CD4-positive, alpha-beta T cell (primary cell): Measurements from ENCODE around the gene PRKN. TPM values are rescaled to one million over a fixed set of nuclear protein-coding genes. Genes with fewer than 3 reads are reported as not detected.

ENCODE experiments used
- ATAC-seq: fragments of 200-7000 bp; cut with Tn5 transposase; one replicate; pipeline ENCODE4 v1.10.0; 2022; ENCODE audit warnings: mild to moderate bottlenecking; ENCODE audit not compliant: poor library complexity
- CTCF ChIA-PET: fragments of 350-600 bp; sonication (Branson Sonifier 250); formaldehyde crosslinking; loops from one replicate; lab custom pipeline; 2021; ENCODE audit warnings: antibody characterized with exemption, inconsistent platforms; lab: Charles Lee
- POLR2A ChIA-PET: fragments of 350-600 bp; sonication (Branson Sonifier 250); formaldehyde crosslinking; loops from one replicate; lab custom pipeline; 2021; ENCODE audit warnings: antibody characterized with exemption, inconsistent platforms; lab: Charles Lee
- DNase-seq, 14 experiments: peaks; one replicate each; pipeline ENCODE4 v3.0.0-alpha.2; 2013 to 2020; ENCODE audit warnings: mixed read lengths in 2 of 14
- H3K27ac ChIP-seq, 2 donors: one replicate each; pipeline versions ENCODE4 v1.5.1 to v1.7.0; 2013; ENCODE audit warnings: low read length in 2 of 2, low read depth in 1 of 2, mild to moderate bottlenecking in 1 of 2
- H3K27me3 ChIP-seq, 2 experiments: 1 replicate in 1 of 2; 2 replicates in 1 of 2; pipeline versions ENCODE4 v1.6.1 to v1.7.0; 2013; ENCODE audit warnings: low read length in 2 of 2, control low read depth in 1 of 2, mild to moderate bottlenecking in 1 of 2, moderate library complexity in 1 of 2; ENCODE audit not compliant: insufficient read depth in 2 of 2, control insufficient read depth in 1 of 2
- H3K36me3 ChIP-seq: one replicate; pipeline ENCODE4 v1.6.1; 2013; ENCODE audit warnings: low read length, control low read depth; ENCODE audit not compliant: insufficient read depth
- H3K4me1 ChIP-seq: one replicate; pipeline ENCODE4 v1.6.1; 2013; ENCODE audit warnings: low read length, control low read depth; ENCODE audit not compliant: insufficient read depth
- H3K4me3 ChIP-seq: one replicate; pipeline ENCODE4 v1.5.1; 2013; ENCODE audit warnings: mild to moderate bottlenecking, low read length, moderate library complexity
- H3K9me3 ChIP-seq, 2 experiments: 1 replicate in 1 of 2; 2 replicates in 1 of 2; pipeline versions ENCODE4 v1.6.1 to v1.7.0; 2013; ENCODE audit warnings: low read length in 2 of 2, mild to moderate bottlenecking in 2 of 2, control low read depth in 1 of 2, moderate library complexity in 1 of 2; ENCODE audit not compliant: control insufficient read depth in 1 of 2, insufficient read depth in 1 of 2
- H3K27ac Mint-ChIP-seq: one replicate; pipeline ENCODE4 v1.8.0; 2020; ENCODE audit warnings: mixed read lengths
- H3K27me3 Mint-ChIP-seq: one replicate; pipeline ENCODE4 v1.8.0; 2021; ENCODE audit warnings: mixed read lengths
- H3K36me3 Mint-ChIP-seq: one replicate; pipeline ENCODE4 v1.8.0; 2021; ENCODE audit warnings: low read depth, mixed read lengths
- H3K4me1 Mint-ChIP-seq: one replicate; pipeline ENCODE4 v1.8.0; 2021; ENCODE audit warnings: low read depth, mixed read lengths
- H3K4me3 Mint-ChIP-seq: one replicate; pipeline ENCODE4 v1.8.0; 2020; ENCODE audit warnings: mild to moderate bottlenecking, mixed read lengths
- H3K9me3 Mint-ChIP-seq: one replicate; pipeline ENCODE4 v1.8.0; 2020; ENCODE audit warnings: mixed read lengths
- intact Hi-C, 2 experiments: fragments of 100-400 bp; cut with DNase I in 1 of 2; cut with micrococcal nuclease in 1 of 2; formaldehyde crosslinking; loops; one replicate each; pipeline versions ENCODE4 v1.15.1 to v1.9.0; 2023 to 2025; cut with DNase I, micrococcal nuclease
- total RNA-seq, 174 experiments: library from RNA in 2 of 174; stranded (reverse) in 2 of 174; gene quantifications; one replicate each; pipeline ENCODE4 v1.2.3 and lab custom pipeline; 2021 to 2026
- TF ChIP-seq, protein P1 (sequence below): fragments of 200-600 bp; IDR thresholded peaks from one replicate; pipeline ENCODE4 v1.8.0; 2022; ENCODE audit warnings: antibody characterized with exemption, mild to moderate bottlenecking

PRKN gene
- total RNA-seq, 2 experiments from 2014 or later = 5.2 to 5.4 TPM

DNA sequence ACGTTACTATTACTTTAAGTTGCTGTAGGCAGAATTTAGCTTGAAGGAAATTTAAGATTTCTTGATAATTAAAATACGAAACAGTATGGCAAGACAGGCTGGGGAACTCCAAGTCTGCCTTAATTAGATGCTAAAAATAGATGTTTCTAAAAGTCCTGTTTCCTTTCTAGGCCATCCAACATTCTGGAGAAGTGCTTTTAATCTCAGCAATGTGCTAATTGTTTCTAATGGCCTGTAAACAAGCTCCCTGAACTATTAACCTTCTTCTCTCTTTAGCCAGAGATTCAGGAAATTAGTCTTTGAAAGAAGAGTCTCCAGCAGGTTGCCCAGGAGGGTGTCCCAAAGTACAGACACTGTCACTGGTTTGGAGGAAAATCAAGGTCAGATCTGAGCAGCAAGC is 776.4 kb downstream of the PRKN start:
- H3K27me3 Mint-ChIP-seq = no peaks in the 10 kb centered on the region
- H3K9me3 Mint-ChIP-seq = peaks cover 2% of the 10 kb centered on the region

DNA sequence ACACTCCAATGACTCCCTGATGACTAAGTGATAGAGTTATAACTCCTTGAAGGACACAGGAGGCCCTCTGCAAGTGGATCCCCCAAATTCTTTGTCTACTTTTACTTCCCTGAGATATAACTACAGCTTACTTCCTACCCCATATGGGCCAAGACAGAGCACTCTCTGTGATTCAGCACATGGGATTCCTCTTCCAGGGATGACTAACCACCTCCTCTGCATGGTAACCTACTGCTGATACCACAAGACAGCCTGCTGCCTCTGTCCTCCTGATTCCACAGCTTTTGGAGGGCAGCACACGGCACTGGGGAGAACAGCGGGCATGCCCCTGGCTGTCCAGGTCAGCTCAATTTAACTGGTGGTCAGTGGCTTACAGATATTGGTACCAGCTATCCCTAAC is 778.0 kb downstream of the PRKN start:
- Mint-ChIP-seq H3K27ac (no peak overlapping the region), H3K27me3 (no peaks in the 10 kb centered on the region), H3K4me1 (no peaks in the 10 kb centered on the region), H3K36me3 (no peaks in the 10 kb centered on the region), H3K4me3 (no peak overlapping the region), H3K9me3 (peaks cover 2% of the 10 kb centered on the region)
- Histone ChIP-seq H3K27ac (no peak overlapping the region), H3K9me3 (no peaks in the 10 kb centered on the region), H3K27me3 (no peaks in the 10 kb centered on the region), H3K4me1 (no peaks in the 10 kb centered on the region), H3K4me3 (no peak overlapping the region), H3K36me3 (no peaks in the 10 kb centered on the region)
- TF ChIP-seq, protein P1, sequence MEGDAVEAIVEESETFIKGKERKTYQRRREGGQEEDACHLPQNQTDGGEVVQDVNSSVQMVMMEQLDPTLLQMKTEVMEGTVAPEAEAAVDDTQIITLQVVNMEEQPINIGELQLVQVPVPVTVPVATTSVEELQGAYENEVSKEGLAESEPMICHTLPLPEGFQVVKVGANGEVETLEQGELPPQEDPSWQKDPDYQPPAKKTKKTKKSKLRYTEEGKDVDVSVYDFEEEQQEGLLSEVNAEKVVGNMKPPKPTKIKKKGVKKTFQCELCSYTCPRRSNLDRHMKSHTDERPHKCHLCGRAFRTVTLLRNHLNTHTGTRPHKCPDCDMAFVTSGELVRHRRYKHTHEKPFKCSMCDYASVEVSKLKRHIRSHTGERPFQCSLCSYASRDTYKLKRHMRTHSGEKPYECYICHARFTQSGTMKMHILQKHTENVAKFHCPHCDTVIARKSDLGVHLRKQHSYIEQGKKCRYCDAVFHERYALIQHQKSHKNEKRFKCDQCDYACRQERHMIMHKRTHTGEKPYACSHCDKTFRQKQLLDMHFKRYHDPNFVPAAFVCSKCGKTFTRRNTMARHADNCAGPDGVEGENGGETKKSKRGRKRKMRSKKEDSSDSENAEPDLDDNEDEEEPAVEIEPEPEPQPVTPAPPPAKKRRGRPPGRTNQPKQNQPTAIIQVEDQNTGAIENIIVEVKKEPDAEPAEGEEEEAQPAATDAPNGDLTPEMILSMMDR = no peak
- ChIA-PET CTCF (no interaction called here), POLR2A (no interaction called here)
- no peak for ATAC-seq
- DNase-seq = no peak
- intact Hi-C loops = no loop called here

More for the DNA sequence above, 776.4 kb downstream of the PRKN start:
- no peaks in the 10 kb centered on the region for H3K27me3 ChIP-seq
- H3K4me1 Mint-ChIP-seq = no peaks in the 10 kb centered on the region
- no peak overlapping the region for H3K27ac Mint-ChIP-seq
- POLR2A ChIA-PET = no interaction called here
- H3K4me3 ChIP-seq = no peak overlapping the region
- no peak overlapping the region for H3K27ac ChIP-seq
- no peaks in the 10 kb centered on the region for H3K36me3 ChIP-seq
- H3K4me1 ChIP-seq = no peaks in the 10 kb centered on the region
- TF ChIP-seq, protein P1 = no peak
- no peak overlapping the region for H3K4me3 Mint-ChIP-seq
- H3K9me3 ChIP-seq = no peaks in the 10 kb centered on the region
- ATAC-seq (no peak), DNase-seq (no peak)
- CTCF ChIA-PET = no interaction called here
- intact Hi-C loops = no loop called here
- H3K36me3 Mint-ChIP-seq = no peaks in the 10 kb centered on the region

DNA sequence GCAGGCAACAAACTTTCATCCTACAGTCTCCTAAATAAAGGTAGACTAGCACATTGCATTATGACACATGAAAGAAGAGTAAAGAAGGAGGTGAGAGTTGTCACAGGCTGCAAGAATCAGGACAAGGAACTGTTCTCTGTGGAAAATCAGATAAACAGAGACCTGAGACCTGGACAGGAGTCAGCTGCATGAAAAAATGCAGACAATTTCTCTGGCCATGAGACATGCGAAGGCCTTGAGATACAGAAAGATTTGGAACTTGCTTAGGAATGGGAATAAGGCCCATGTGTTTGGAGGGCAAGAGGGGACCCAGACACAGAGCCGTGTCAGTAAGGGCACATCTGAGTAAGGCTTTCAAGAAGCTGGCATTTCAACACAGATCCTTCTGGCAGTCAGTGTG is 779.1 kb downstream of the PRKN start:
- Mint-ChIP-seq H3K4me3 (no peak overlapping the region), H3K27ac (no peak overlapping the region), H3K27me3 (no peaks in the 10 kb centered on the region), H3K36me3 (no peaks in the 10 kb centered on the region), H3K4me1 (no peaks in the 10 kb centered on the region), H3K9me3 (peaks cover 2% of the 10 kb centered on the region)
- POLR2A ChIA-PET = no interaction called here
- no peak for ATAC-seq
- H3K27ac ChIP-seq = no peak overlapping the region
- H3K9me3 ChIP-seq = no peaks in the 10 kb centered on the region
- no peaks in the 10 kb centered on the region for H3K4me1 ChIP-seq
- H3K4me3 ChIP-seq = no peak overlapping the region
- no peaks in the 10 kb centered on the region for H3K27me3 ChIP-seq
- H3K36me3 ChIP-seq = no peaks in the 10 kb centered on the region
- TF ChIP-seq, protein P1 = no peak
- CTCF ChIA-PET = no interaction called here
- DNase-seq = no peak
- intact Hi-C loops = no loop called here
